ENCODE measurements around the gene MYB. TPM values are rescaled to one million over a fixed set of nuclear protein-coding genes. Genes with fewer than 3 reads are reported as not detected.

MYB gene
- total and polyA plus RNA-seq, 2 donors from 2014 or later: 1.3 TPM; not detected in 1

- no peaks in the 10 kb centered on the region for H3K9me3 ChIP-seq (ENCODE audit: control insufficient read depth in 2 of 3, insufficient read depth in 1 of 3, low read length in 3 of 3)
- no peak overlapping the region for H3K27ac ChIP-seq (ENCODE audit: low read depth in 2 of 2, low read length in 2 of 2)
- TF ChIP-seq CTCF (IDR thresholded peaks at IDR 0.05; ENCODE audit: borderline replicate concordance, extremely low read depth, insufficient read depth): no peak
- H3K4me1 ChIP-seq (ENCODE audit: control insufficient read depth in 2 of 3, insufficient read depth in 2 of 3, low read depth in 1 of 3, low read length in 3 of 3): no peaks in the 10 kb centered on the region
- intact Hi-C loops (cut with DNase I): no loop called here
- no peak overlapping the region for H3K9ac ChIP-seq (ENCODE audit: low read length in 3 of 3)
- no peak for DNase-seq
- no peaks in the 10 kb centered on the region for H3K36me3 ChIP-seq (ENCODE audit: control insufficient read depth in 2 of 3, insufficient read depth in 3 of 3, low read length in 3 of 3)
- H3K4me3 ChIP-seq (ENCODE audit: low read length in 3 of 3): no peak overlapping the region
- H3K27me3 ChIP-seq (ENCODE audit: control insufficient read depth, insufficient read depth, low read length): no peaks in the 10 kb centered on the region
- FAIRE-seq: no peak
Measured at GRCh38 chr6:135202836-135203235, 21.7 kb downstream of the MYB start.

GRCh38 chr6:135204951-135205350 is 23.8 kb downstream of the MYB start:
- Histone ChIP-seq H3K9ac (ENCODE audit: low read length in 3 of 3) (no peak overlapping the region), H3K4me1 (ENCODE audit: control insufficient read depth in 2 of 3, insufficient read depth in 2 of 3, low read depth in 1 of 3, low read length in 3 of 3) (no peaks in the 10 kb centered on the region), H3K9me3 (ENCODE audit: control insufficient read depth in 2 of 3, insufficient read depth in 1 of 3, low read length in 3 of 3) (no peaks in the 10 kb centered on the region), H3K4me3 (ENCODE audit: low read length in 3 of 3) (no peak overlapping the region), H3K36me3 (ENCODE audit: control insufficient read depth in 2 of 3, insufficient read depth in 3 of 3, low read length in 3 of 3) (no peaks in the 10 kb centered on the region), H3K27me3 (ENCODE audit: control insufficient read depth, insufficient read depth, low read length) (no peaks in the 10 kb centered on the region), H3K27ac (ENCODE audit: low read depth in 2 of 2, low read length in 2 of 2) (no peak overlapping the region)
- FAIRE-seq (no peak), DNase-seq (no peak)
- no peak for TF ChIP-seq CTCF (IDR thresholded peaks at IDR 0.05; ENCODE audit: borderline replicate concordance, extremely low read depth, insufficient read depth)
- intact Hi-C loops (cut with DNase I): no loop called here

- Histone ChIP-seq H3K36me3 (ENCODE audit: control insufficient read depth in 2 of 3, insufficient read depth in 3 of 3, low read length in 3 of 3) (no peaks in the 10 kb centered on the region), H3K27ac (ENCODE audit: low read depth in 2 of 2, low read length in 2 of 2) (no peak overlapping the region), H3K27me3 (ENCODE audit: control insufficient read depth, insufficient read depth, low read length) (no peaks in the 10 kb centered on the region), H3K4me1 (ENCODE audit: control insufficient read depth in 2 of 3, insufficient read depth in 2 of 3, low read depth in 1 of 3, low read length in 3 of 3) (no peaks in the 10 kb centered on the region), H3K9me3 (ENCODE audit: control insufficient read depth in 2 of 3, insufficient read depth in 1 of 3, low read length in 3 of 3) (no peaks in the 10 kb centered on the region), H3K9ac (ENCODE audit: low read length in 3 of 3) (no peak overlapping the region), H3K4me3 (ENCODE audit: low read length in 3 of 3) (no peak overlapping the region)
- intact Hi-C loops (cut with DNase I): no loop called here
- TF ChIP-seq CTCF (IDR thresholded peaks at IDR 0.05; ENCODE audit: borderline replicate concordance, extremely low read depth, insufficient read depth): no peak
- DNase-seq (peak in 1 of 5 donors; percentile 16), FAIRE-seq (no peak)
Measured at GRCh38 chr6:135209803-135210202, 28.7 kb downstream of the MYB start.

- H3K4me3 ChIP-seq (ENCODE audit: low read length in 3 of 3): no peak overlapping the region
- DNase-seq (peak in 1 of 5 donors; percentile 2), FAIRE-seq (no peak)
- no peak overlapping the region for H3K9ac ChIP-seq (ENCODE audit: low read length in 3 of 3)
- no peak overlapping the region for H3K27ac ChIP-seq (ENCODE audit: low read depth in 2 of 2, low read length in 2 of 2)
- no peaks in the 10 kb centered on the region for H3K27me3 ChIP-seq (ENCODE audit: control insufficient read depth, insufficient read depth, low read length)
- TF ChIP-seq CTCF (IDR thresholded peaks at IDR 0.05; ENCODE audit: borderline replicate concordance, extremely low read depth, insufficient read depth): no peak
- intact Hi-C loops (cut with DNase I): no loop called here
- H3K4me1 ChIP-seq (ENCODE audit: control insufficient read depth in 2 of 3, insufficient read depth in 2 of 3, low read depth in 1 of 3, low read length in 3 of 3): no peaks in the 10 kb centered on the region
- H3K36me3 ChIP-seq (ENCODE audit: control insufficient read depth in 2 of 3, insufficient read depth in 3 of 3, low read length in 3 of 3): no peaks in the 10 kb centered on the region
- H3K9me3 ChIP-seq (ENCODE audit: control insufficient read depth in 2 of 3, insufficient read depth in 1 of 3, low read length in 3 of 3): no peaks in the 10 kb centered on the region
Measured at GRCh38 chr6:135210632-135211305, 29.7 kb downstream of the MYB start.
